Glutamatergic neuron (in vitro differentiated cells): ENCODE measurements around the gene XRCC6. TPM values are rescaled to one million over a fixed set of nuclear protein-coding genes. Genes with fewer than 3 reads are reported as not detected.

Experiments
- DNase-seq: peaks from one replicate; pipeline ENCODE4 v3.0.0; 2022
- H3K27ac Mint-ChIP-seq: one replicate; pipeline ENCODE4 v1.8.0; 2020; ENCODE audit warnings: mild to moderate bottlenecking, mixed read lengths, inconsistent platforms; ENCODE audit not compliant: unreplicated experiment
- H3K27me3 Mint-ChIP-seq: one replicate; pipeline ENCODE4 v1.8.0; 2020; ENCODE audit warnings: mild to moderate bottlenecking, moderate library complexity, mixed read lengths, inconsistent platforms; ENCODE audit not compliant: unreplicated experiment
- H3K36me3 Mint-ChIP-seq: one replicate; pipeline ENCODE4 v1.8.0; 2020; ENCODE audit warnings: mild to moderate bottlenecking, mixed read lengths, inconsistent platforms; ENCODE audit not compliant: unreplicated experiment
- H3K4me1 Mint-ChIP-seq: one replicate; pipeline ENCODE4 v1.8.0; 2020; ENCODE audit warnings: mild to moderate bottlenecking, low read depth, mixed read lengths, inconsistent platforms; ENCODE audit not compliant: unreplicated experiment
- H3K4me3 Mint-ChIP-seq: one replicate; pipeline ENCODE4 v1.8.0; 2020; ENCODE audit warnings: mild to moderate bottlenecking, mixed read lengths, inconsistent platforms; ENCODE audit not compliant: unreplicated experiment
- H3K9me3 Mint-ChIP-seq: one replicate; pipeline ENCODE4 v1.8.0; 2020; ENCODE audit warnings: mild to moderate bottlenecking, moderate library complexity, mixed read lengths, inconsistent platforms; ENCODE audit not compliant: unreplicated experiment
- total RNA-seq: library from RNA; stranded (reverse); fragmentation: NEBNext Ultra II Directional; extraction: Animal tissue kit (Norgen Biotek cat#: 25700); gene quantifications from one replicate; pipeline ENCODE4 v1.2.1, GENCODE V29; 2021; ENCODE audit not compliant: unreplicated experiment
- TF ChIP-seq, protein P1 (sequence below): fragments of 200-600 bp; sonication (generic); IDR thresholded peaks from one replicate; pipeline ENCODE4 v1.5.0; 2021; ENCODE audit not compliant: partially characterized antibody, unreplicated experiment

XRCC6 gene
- total RNA-seq, 1 donor from 2014 or later = 155 TPM

DNA sequence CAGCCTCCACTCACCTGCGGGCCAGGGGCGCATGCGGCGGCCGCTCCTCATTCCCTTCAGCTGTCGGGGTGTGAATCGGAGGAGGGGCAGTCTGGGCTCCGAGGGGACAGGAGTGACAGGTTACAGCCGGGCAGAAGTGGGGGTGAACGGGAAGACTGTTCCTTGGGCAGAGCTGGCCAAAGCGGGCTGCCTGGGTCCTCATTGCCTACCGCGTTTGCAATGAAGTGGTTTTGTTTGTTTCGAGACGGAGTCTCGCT lies 78.9 kb downstream of the XRCC6 start:
- H3K27me3 Mint-ChIP-seq = no peaks in the 10 kb centered on the region
- TF ChIP-seq, protein P1, sequence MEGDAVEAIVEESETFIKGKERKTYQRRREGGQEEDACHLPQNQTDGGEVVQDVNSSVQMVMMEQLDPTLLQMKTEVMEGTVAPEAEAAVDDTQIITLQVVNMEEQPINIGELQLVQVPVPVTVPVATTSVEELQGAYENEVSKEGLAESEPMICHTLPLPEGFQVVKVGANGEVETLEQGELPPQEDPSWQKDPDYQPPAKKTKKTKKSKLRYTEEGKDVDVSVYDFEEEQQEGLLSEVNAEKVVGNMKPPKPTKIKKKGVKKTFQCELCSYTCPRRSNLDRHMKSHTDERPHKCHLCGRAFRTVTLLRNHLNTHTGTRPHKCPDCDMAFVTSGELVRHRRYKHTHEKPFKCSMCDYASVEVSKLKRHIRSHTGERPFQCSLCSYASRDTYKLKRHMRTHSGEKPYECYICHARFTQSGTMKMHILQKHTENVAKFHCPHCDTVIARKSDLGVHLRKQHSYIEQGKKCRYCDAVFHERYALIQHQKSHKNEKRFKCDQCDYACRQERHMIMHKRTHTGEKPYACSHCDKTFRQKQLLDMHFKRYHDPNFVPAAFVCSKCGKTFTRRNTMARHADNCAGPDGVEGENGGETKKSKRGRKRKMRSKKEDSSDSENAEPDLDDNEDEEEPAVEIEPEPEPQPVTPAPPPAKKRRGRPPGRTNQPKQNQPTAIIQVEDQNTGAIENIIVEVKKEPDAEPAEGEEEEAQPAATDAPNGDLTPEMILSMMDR = no peak
- no peak overlapping the region for H3K27ac Mint-ChIP-seq
- DNase-seq = no peak
- H3K36me3 Mint-ChIP-seq = no peaks in the 10 kb centered on the region
- no peaks in the 10 kb centered on the region for H3K9me3 Mint-ChIP-seq
- no peak overlapping the region for H3K4me3 Mint-ChIP-seq
- H3K4me1 Mint-ChIP-seq = peaks cover 1% of the 10 kb centered on the region

GRCh38 chr22:41702763-41703162 lies 81.7 kb downstream of the XRCC6 start:
- Mint-ChIP-seq H3K4me3 (no peak overlapping the region), H3K9me3 (no peaks in the 10 kb centered on the region), H3K4me1 (no peaks in the 10 kb centered on the region), H3K36me3 (no peaks in the 10 kb centered on the region), H3K27me3 (no peaks in the 10 kb centered on the region), H3K27ac (no peak overlapping the region)
- TF ChIP-seq, protein P1 = no peak
- no peak for DNase-seq

GRCh38 chr22:41709341-41709740 lies 88.2 kb downstream of the XRCC6 start:
- TF ChIP-seq, protein P1 = no peak
- Mint-ChIP-seq H3K36me3 (no peaks in the 10 kb centered on the region), H3K4me1 (no peaks in the 10 kb centered on the region), H3K27me3 (peaks cover 2% of the 10 kb centered on the region), H3K9me3 (no peaks in the 10 kb centered on the region), H3K4me3 (no peak overlapping the region), H3K27ac (no peak overlapping the region)
- no peak for DNase-seq

DNA sequence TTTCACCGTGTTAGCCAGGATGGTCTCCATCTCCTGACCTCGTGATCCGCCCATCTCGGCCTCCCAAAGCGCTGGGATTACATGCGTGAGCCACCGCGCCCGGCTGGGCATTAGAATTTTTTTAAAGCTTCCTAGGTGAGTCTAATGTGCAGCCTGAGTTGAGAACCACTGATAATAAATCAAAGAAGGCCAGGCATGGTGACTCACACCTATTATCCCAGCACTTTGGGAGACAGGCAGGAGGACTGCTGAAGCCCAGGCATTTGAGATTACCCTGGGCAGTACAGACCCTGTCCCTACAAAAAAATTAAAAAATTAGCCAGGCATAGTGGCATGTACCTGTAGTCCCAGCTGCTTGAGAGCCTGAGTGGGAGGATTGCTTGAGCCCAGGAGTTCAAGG lies 91.9 kb downstream of the XRCC6 start:
- H3K4me3 Mint-ChIP-seq = no peak overlapping the region
- no peaks in the 10 kb centered on the region for H3K36me3 Mint-ChIP-seq
- no peaks in the 10 kb centered on the region for H3K4me1 Mint-ChIP-seq
- peaks cover 2% of the 10 kb centered on the region for H3K27me3 Mint-ChIP-seq
- no peaks in the 10 kb centered on the region for H3K9me3 Mint-ChIP-seq
- no peak overlapping the region for H3K27ac Mint-ChIP-seq
- TF ChIP-seq, protein P1 = no peak
- no peak for DNase-seq

Other genes starting within 250 kb of the XRCC6 start
- 13.9 TPM for gene TEF, start 239.4 kb upstream of the XRCC6 start, total RNA-seq
- 43.3 TPM for gene TOB2, start 174.5 kb upstream of the XRCC6 start, total RNA-seq
- 36.1 TPM for gene PHF5A, start 152.6 kb upstream of the XRCC6 start, total RNA-seq
- 114 TPM for gene ACO2, start 152.2 kb upstream of the XRCC6 start, total RNA-seq
- 24.6 TPM for gene POLR3H, start 76.8 kb upstream of the XRCC6 start, total RNA-seq
- gene CSDC2, start 60.3 kb upstream of the XRCC6 start, total RNA-seq = 4.7 TPM
- 35.0 TPM for gene PMM1, start 31.5 kb upstream of the XRCC6 start, total RNA-seq
- gene DESI1, start 252 bp upstream of the XRCC6 start, total RNA-seq = 34.5 TPM
- 93.5 TPM for gene SNU13, start 67.6 kb downstream of the XRCC6 start, total RNA-seq
- 0.64 TPM for gene MEI1, start 78.2 kb downstream of the XRCC6 start, total RNA-seq
- gene CCDC134, start 179.4 kb downstream of the XRCC6 start, total RNA-seq = 9.4 TPM
- 291 TPM for gene SREBF2, start 211.8 kb downstream of the XRCC6 start, total RNA-seq